Fibroblast of skin of abdomen (primary cell): ENCODE measurements around the gene BMP4. TPM values are rescaled to one million over a fixed set of nuclear protein-coding genes. Genes with fewer than 3 reads are reported as not detected.
"Not testable (repeated sequence)": the region's sequence is repeated elsewhere in the genome, so short reads cannot be mapped to it uniquely, and the experiment has no call there.

Source experiments
- DNase-seq: peaks from one replicate; pipeline ENCODE4 v3.0.0-alpha.2; 2013
- polyA plus RNA-seq, 2 experiments: library from polyadenylated mRNA; unstranded; fragments of 120-200 nt; gene quantifications; one replicate each; pipeline ENCODE4 v1.2.1, GENCODE V29; 2013; ENCODE audit not compliant: insufficient read length in 2 of 2

BMP4 gene
- 2.2 TPM for polyA plus RNA-seq (2013, experiment 1 of 2; ENCODE audit: insufficient read length)
- polyA plus RNA-seq (2013, experiment 2 of 2; ENCODE audit: insufficient read length): 2.2 TPM

DNA sequence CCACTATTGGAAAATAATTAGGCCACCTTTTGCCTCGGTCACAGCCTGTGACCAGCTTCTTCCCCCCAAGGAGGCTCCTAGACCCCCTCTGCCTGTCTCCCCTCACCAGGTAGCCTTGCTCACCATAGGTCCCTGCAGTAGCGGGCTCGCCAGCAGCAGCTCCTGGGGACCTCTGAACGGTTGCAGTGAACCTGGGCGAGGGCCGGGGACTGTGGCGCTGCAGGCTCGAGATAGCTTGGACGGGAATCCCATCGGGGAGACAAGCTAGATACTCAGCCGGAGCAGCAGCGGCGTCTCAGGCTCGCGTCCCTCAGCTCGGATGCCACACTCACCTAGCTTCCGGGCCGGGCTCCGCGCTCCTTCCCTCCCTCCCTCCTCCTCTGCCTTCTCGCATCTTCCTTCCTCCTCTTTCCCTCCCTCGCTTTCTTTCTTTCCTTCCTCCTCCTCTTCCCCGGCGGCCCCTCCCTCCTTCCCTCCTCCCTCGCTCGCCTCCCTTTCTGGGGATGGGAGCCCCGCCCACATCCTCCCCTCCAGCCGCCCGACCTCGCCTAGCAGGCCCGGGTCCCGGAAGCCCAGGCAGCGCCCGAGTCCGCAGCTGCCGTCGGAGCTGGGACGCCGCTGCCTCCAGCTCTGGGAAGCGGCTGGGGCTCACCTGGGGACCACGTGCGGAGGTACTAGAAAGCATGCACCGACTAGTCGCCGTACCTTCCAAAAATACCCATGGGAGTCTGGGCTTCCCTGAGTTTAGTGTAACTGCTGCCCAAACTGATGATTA lies at the start of gene BMP4:
Gene BMP4 (minus strand): TSS at position 399 of the 775 bp plus-strand sequence. CDS start 4,603 bp downstream, outside the sequence.
- no peak for DNase-seq

- DNase-seq: no peak
Measured at GRCh38 chr14:54003064-54003463, 46.4 kb upstream of the BMP4 start.

GRCh38 chr14:54002653-54003052 lies 46.0 kb upstream of the BMP4 start:
- DNase-seq: peak; percentile 91

DNA sequence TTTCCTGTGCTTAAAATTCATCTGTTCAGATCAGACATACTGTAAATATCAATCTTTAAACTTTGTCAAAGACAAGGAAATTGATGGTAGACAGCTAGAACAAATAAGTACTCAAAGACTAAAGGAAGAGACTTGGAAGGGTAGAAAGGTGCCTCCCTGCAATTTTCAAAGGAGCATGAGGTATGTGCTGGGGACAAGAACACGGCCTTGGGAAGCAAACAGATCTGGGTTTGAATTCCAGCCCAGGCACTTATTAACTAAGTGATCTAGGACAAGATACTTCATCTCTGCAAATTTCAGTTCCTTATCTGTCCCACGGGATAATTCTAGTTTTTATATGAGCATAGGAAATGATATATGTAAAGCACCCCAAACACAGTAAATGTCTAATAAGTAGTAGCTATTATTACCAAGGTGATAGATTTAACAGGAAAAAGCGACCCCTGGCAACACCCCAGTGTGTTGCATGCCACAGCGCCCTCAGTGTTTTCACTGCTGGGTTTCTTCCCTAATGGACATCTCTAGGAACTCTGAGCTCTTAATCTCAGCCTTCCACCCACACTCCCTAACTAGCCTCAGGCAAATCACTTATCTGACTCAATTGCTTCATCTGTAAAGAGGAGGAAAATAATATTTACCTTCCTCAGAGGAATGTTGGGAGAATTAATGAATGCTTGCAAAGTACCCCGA lies 44.7 kb upstream of the BMP4 start:
- no peak for DNase-seq

DNA sequence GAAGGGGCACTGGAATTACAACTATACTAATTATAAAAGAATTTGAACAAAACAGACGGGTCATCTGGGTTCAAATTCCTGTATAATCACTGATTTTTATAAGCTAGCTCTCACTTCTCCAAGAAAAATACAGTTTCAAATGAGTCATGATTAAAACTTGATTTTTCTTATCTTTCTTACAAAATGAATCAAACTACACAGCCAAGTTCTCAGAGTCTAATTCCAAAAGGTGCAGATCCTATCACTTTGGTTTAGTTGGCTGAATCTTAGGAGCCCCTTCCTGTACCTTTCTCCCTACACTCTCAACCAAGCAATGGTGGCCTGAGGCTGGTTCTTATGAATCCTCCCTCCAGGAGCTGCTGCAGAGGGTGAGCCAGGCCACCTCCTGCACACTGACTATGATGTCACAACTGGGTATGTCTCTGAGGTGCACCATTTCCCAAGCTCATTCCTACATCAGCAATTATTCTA lies 43.8 kb upstream of the BMP4 start:
- peak; percentile 30 for DNase-seq

DNA sequence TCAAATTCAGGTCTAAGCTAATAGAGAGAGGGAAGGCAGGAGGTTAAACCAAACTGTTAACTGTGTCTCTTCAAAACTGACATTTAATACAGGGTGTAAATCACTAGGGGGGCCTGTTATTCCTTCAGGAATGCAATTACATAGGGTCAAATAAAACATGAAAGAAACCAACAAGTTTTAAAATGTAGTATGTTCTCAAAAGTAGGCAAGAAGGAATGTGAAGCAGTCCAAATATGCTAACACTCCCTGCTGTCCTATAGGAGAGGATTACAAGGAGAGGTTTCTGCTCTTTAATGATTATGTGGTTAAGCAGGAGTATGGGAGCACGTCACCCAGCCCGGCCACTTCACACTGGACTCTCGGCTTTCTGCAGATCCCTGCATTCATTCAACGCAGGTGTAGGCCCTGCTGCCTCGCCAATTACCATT lies 42.5 kb upstream of the BMP4 start:
- peak; percentile 92 for DNase-seq

- no peak for DNase-seq
Measured at GRCh38 chr14:53996041-53996440, 39.4 kb upstream of the BMP4 start.

DNA sequence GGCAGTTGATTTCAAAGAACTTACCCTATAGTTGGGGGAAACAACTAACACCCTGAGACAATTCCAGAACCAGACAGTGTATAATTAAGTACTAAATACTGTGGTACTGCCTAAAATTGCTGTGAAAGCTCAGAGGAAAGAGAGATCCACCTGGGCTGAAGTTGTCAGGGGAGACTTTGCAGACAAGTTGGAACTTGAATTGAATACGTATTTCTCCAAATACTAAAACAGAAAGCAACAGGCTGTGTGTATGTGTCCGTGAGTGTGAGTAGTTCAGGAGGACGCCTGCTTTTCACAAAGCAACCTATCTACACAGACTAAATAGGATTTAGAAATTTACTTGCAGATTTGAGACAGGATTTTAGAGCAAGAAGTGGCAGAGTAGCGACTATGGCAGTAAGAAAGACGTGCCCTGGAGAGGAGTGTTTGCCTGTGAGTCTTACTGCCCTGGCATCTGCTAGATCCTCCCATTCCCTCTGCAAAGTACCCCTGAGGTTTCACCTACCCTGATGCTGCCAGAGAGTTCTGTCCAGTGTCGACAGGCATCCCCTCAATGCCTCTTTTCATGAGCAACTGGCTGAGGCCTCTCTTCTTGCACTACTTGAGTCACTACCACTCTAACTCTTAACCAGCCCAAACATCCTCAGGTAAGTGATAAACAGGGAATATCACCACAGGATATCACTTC lies 37.4 kb upstream of the BMP4 start:
- DNase-seq: no peak

- DNase-seq: no peak
Measured at GRCh38 chr14:53990978-53991377, 34.4 kb upstream of the BMP4 start.

- not testable (repeated sequence) for DNase-seq
Measured at GRCh38 chr14:53986718-53987117, 30.1 kb upstream of the BMP4 start.

GRCh38 chr14:53984958-53985357 lies 28.3 kb upstream of the BMP4 start:
- not testable (repeated sequence) for DNase-seq

DNA sequence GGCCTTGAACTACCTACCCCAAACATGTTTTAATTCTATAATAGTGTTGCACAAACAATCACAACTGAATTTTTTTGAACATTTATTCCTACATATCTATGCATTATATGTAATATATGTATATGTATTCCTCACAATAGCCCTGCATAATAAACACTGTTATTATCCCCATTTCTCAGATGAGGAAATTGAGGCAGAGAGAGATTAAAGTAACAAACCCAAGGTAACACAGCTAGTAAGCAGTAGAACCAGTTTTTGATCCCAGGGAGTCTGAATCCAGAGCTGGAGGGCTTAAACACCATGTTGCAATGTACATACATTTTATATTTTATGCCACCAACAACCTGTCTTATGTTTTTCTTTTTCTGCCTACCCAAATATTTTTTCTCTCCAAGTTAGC lies 26.5 kb upstream of the BMP4 start:
- no peak for DNase-seq

DNA sequence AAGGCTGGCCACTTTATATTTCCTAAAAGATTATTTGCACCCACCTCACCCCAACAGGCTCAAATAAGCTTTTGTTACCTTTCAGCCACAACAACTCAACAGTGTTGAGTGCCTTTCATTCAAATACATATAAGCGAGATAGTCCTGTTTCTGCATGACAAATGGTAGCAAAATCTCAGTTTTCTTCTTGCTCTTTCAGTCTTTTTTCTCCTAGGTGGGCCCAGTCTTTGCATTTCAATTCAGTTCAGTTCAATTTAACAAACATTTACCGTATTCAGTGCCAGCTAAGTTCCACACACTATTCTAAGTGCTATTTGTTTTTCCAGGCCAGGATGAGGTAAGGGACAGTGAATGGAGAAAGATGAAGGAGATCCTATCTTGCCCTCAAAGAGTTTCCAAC lies 25.9 kb upstream of the BMP4 start:
- no peak for DNase-seq

GRCh38 chr14:53979747-53980642 lies 23.4 kb upstream of the BMP4 start:
- DNase-seq: peak; percentile 67

DNA sequence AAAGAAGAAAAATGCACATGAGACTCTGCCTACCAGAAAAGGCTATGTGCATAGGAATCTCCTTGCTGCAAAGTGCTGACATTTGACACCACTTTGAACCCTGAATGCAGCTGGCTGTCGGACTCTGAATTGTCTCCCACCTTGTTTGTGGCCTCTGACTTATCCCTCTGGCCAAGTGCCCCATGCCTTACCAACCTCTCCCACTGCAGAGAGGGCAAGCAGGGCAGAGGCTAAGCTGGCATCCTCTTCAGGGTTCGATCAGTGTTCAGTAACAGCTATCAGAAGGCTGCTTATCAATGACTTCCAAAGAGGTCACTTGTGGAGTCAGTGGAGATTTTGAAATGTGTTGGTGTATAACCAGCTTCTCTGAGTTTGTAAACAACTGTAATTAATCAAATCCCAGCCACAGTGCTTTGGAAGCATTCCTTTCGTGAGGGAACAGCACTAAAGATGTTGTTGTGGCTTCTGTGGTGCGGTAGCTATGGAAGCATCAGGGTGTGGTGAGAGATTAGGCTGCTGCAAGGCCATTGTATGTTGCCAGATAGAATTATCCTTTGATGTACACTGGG lies 22.6 kb upstream of the BMP4 start:
- peak; percentile 55 for DNase-seq

DNA sequence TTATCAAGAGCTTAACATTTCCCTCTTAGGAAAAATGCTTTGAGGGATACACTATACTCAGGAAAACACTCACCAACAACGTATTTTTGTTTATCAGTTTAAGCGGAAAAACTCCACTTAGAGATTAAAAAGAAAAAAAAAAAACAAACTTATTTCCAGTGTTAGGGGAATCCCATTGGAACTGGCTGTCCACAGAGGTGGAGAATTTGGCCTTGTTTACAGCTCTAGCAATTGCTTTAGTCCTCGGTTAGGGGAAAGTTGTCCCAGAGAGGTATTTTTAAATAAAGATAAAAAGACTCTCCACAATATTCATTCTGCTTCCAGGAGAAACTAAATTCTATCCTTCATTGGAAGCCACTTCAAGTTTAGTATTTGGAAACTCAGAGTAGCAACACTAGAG lies 21.6 kb upstream of the BMP4 start:
- no peak for DNase-seq

GRCh38 chr14:53975444-53975843 lies 18.8 kb upstream of the BMP4 start:
- DNase-seq: no peak

DNA sequence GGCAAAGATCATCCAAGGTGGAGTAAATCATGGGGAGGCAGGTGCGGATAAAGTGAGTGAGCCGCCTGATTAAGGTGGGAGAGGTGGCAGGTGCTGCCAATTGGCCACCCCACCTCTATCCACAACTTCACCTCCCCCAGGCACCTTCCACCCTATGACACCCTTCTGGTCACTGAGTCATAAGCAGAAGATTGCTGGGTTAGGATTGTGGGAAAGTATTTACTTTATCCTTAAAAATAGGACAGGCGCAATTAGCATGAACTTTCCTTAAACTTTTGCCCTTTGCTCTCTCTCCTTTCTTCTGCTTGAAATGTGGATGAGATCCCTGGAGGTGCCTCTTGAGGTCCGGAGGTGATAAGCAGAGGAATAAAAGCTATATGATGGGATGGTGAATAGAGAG lies 14.9 kb upstream of the BMP4 start:
- no peak for DNase-seq

GRCh38 chr14:53969326-53969725 lies 12.7 kb upstream of the BMP4 start:
- no peak for DNase-seq

GRCh38 chr14:53968726-53969125 lies 12.1 kb upstream of the BMP4 start:
- DNase-seq: no peak

DNA sequence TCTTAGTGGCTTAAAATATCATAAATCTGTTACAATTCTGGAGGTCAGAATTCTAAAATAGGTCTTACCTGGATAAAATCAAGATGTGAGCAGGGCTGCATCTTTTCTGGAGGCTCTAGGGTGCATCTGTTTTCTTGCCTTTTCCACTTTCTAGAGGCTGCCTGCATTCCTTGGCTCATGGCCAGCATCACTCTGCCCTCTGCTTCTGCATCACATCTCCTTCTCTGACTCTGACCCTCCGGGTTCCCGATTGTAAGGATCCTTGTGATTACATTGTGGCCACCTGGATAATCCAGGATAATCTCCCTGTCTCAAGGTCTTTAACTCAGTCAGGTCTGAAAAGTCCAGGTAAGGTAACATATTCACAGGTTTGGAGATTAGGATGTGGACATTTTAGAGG lies 11.0 kb upstream of the BMP4 start:
- no peak for DNase-seq

- no peak for DNase-seq
Measured at GRCh38 chr14:53964249-53964648, 7.6 kb upstream of the BMP4 start.
